Loucy (cell line): Measurements from ENCODE around the gene APBA1.

Experiments used
- H2AFZ ChIP-seq: fragments of 200-600 bp; sonication (generic); 2 replicates; pipeline ENCODE4 v1.6.0; 2016; ENCODE audit warnings: antibody characterized with exemption, mild to moderate bottlenecking, low read length, moderate library complexity
- H3F3A ChIP-seq: fragments of 200-600 bp; 2 replicates; pipeline ENCODE4 v1.6.0; 2016; ENCODE audit warnings: antibody characterized with exemption, low read depth, mild to moderate bottlenecking
- H3K27me3 ChIP-seq: fragments of 200-600 bp; sonication (generic); 2 replicates; pipeline ENCODE4 v1.6.1; 2014; ENCODE audit warnings: low read length, mild to moderate bottlenecking; ENCODE audit not compliant: insufficient read depth, poor library complexity, severe bottlenecking
- H3K36me3 ChIP-seq: fragments of 200-600 bp; sonication (generic); 2 replicates; pipeline ENCODE4 v1.6.1; 2016; ENCODE audit warnings: low read length; ENCODE audit not compliant: insufficient read depth
- H3K4me1 ChIP-seq: fragments of 200-600 bp; sonication (generic); 2 replicates; pipeline ENCODE4 v1.5.1; 2014; ENCODE audit warnings: low read length, mild to moderate bottlenecking; ENCODE audit not compliant: insufficient read depth, poor library complexity, severe bottlenecking
- H3K4me2 ChIP-seq: fragments of 200-600 bp; sonication (generic); 2 replicates; pipeline ENCODE4 v1.6.0; 2014; ENCODE audit warnings: antibody characterized with exemption, low read length, low read depth, mild to moderate bottlenecking; ENCODE audit not compliant: poor library complexity, severe bottlenecking
- H3K4me3 ChIP-seq: fragments of 200-600 bp; sonication (generic); 2 replicates; pipeline ENCODE4 v1.5.1; 2014; ENCODE audit warnings: low read length, mild to moderate bottlenecking, mixed read lengths; ENCODE audit not compliant: poor library complexity, severe bottlenecking
- H3K79me2 ChIP-seq: fragments of 200-600 bp; sonication (generic); 2 replicates; pipeline ENCODE4 v1.6.1; 2014; ENCODE audit warnings: low read length; ENCODE audit not compliant: insufficient read depth
- H3K9ac ChIP-seq: fragments of 200-600 bp; sonication (generic); 2 replicates; pipeline ENCODE4 v1.6.0; 2014; ENCODE audit warnings: mild to moderate bottlenecking, low read depth, low read length, moderate library complexity; ENCODE audit not compliant: poor library complexity, severe bottlenecking
- H3K9me2 ChIP-seq: fragments of 200-600 bp; sonication (generic); replicated peaks from 2 replicates; pipeline ENCODE4 v1.6.1; 2016; ENCODE audit warnings: low read depth, low read length, mixed read lengths
- H3K9me3 ChIP-seq: fragments of 200-600 bp; sonication (generic); 2 replicates; pipeline ENCODE4 v1.6.1; 2014; ENCODE audit warnings: mild to moderate bottlenecking, antibody characterized with exemption, low read length, low read depth; ENCODE audit not compliant: insufficient read depth
- H4K20me1 ChIP-seq: fragments of 200-600 bp; sonication (generic); 2 replicates; pipeline ENCODE4 v1.6.0; 2014; ENCODE audit warnings: antibody characterized with exemption, low read length, mild to moderate bottlenecking; ENCODE audit not compliant: insufficient read depth, poor library complexity, severe bottlenecking
- CTCF ChIP-seq: fragments of 200-600 bp; sonication (generic); conservative IDR thresholded peaks from 2 replicates; pipeline ENCODE4 v1.5.1; 2014; ENCODE audit warnings: mild to moderate bottlenecking, antibody characterized with exemption, low read length
- EZH2phosphoT487 ChIP-seq: fragments of 200-600 bp; IDR thresholded peaks from 2 replicates; pipeline ENCODE4 v1.6.1; 2018; ENCODE audit warnings: antibody characterized with exemption, mild to moderate bottlenecking, moderate library complexity, borderline replicate concordance

The APBA1 gene

DNA sequence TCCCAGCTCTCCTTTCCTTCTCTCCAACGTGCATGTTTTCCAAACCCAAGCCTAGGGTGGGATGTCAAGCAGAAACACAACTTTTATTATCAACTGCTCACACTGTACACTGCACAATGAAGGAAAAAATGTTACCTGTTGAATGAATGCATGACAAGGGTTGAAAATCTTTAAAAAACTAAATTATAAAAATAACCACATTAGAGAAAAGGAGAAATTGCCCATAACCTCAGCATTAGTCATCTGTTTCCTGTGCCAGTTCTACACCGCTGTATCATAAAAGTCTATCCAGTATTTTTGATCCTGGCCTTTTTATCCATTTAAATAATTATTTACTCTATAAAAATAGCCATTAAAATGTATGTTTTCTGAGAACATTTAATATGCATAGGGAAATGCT, 101.1 kb downstream of the APBA1 start:
- H3K9me3 ChIP-seq: no peaks in the 10 kb centered on the region
- no peaks in the 10 kb centered on the region for H3K9me2 ChIP-seq
- no peaks in the 10 kb centered on the region for H3F3A ChIP-seq
- no peaks in the 10 kb centered on the region for H3K79me2 ChIP-seq
- H3K4me3 ChIP-seq: no peak overlapping the region
- H3K4me1 ChIP-seq: peaks cover 24% of the 10 kb centered on the region
- no peak overlapping the region for H3K9ac ChIP-seq
- no peak overlapping the region for H2AFZ ChIP-seq
- H3K4me2 ChIP-seq: peak overlapping the region; percentile 20
- H3K27me3 ChIP-seq: no peaks in the 10 kb centered on the region
- H4K20me1 ChIP-seq: no peaks in the 10 kb centered on the region
- TF ChIP-seq CTCF (no peak), EZH2phosphoT487 (no peak)
- no peaks in the 10 kb centered on the region for H3K36me3 ChIP-seq

DNA sequence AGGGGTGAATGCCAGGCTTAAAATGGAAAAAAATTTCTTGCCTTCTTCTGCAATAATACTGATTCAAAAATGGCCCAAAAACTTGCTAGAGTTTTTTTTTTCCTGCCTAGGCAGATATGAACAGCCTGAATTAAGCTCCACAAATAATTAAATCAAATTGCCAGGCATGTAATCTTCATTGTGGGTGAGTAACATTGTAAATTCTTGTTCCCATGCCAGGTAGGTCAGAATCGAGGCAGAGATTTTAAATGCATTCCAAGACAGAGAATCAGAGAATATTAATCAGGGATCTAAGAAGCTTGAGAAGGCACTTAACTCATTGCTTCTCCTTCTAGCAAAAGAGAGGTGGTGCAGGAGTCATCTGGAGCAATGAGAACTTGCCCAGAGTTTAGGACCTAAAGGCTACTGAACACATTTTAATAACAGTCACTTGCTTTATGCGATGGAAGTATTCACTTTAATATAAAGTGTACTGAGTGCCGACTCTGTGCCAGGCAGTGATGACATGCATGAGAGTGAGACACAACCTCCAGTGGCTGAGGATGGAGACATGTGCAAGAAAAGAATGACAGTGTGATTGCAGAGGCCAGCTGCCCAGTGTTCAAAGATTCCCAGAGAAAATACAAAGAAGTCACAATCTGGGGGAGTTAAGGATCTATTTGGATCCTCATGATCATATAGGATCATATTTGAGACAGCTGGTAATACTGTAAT, 102.3 kb downstream of the APBA1 start:
- no peak overlapping the region for H3K4me2 ChIP-seq

DNA sequence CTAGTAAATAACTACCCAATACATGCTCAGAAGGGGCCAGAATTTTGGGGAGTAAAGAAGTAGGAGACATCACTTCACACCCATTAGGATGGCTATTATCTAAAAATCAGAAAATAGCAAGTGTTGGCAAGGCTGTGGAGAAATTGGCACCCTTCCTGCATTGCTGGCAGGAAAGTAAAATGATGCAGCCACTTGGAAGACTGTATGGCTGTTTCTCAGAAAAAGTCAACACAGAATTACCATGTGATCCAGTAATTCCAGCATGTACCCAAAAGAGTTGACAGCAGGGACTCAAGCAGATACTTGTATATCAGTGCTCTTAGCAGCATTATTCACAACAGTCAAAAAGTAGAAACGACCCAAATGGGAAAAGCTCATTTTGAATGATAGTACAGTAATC, 107.6 kb downstream of the APBA1 start:
- H3K9ac ChIP-seq: no peak overlapping the region
- TF ChIP-seq CTCF (no peak), EZH2phosphoT487 (no peak)
- peaks cover 3% of the 10 kb centered on the region for H3K4me1 ChIP-seq
- no peak overlapping the region for H3K4me3 ChIP-seq
- no peak overlapping the region for H2AFZ ChIP-seq
- H3K27me3 ChIP-seq: no peaks in the 10 kb centered on the region
- H3K36me3 ChIP-seq: no peaks in the 10 kb centered on the region
- H3K9me3 ChIP-seq: no peaks in the 10 kb centered on the region
- H3F3A ChIP-seq: no peaks in the 10 kb centered on the region
- no peaks in the 10 kb centered on the region for H3K9me2 ChIP-seq
- no peak overlapping the region for H3K4me2 ChIP-seq
- no peaks in the 10 kb centered on the region for H3K79me2 ChIP-seq
- no peaks in the 10 kb centered on the region for H4K20me1 ChIP-seq

More for the DNA sequence above, 102.3 kb downstream of the APBA1 start:
- Histone ChIP-seq H3K4me3 (no peak overlapping the region), H3K36me3 (no peaks in the 10 kb centered on the region), H3K79me2 (no peaks in the 10 kb centered on the region), H3K9me3 (no peaks in the 10 kb centered on the region), H3K4me1 (peaks cover 24% of the 10 kb centered on the region), H2AFZ (no peak overlapping the region), H4K20me1 (no peaks in the 10 kb centered on the region), H3K27me3 (no peaks in the 10 kb centered on the region), H3K9me2 (no peaks in the 10 kb centered on the region), H3F3A (no peaks in the 10 kb centered on the region), H3K9ac (no peak overlapping the region)
- TF ChIP-seq CTCF (no peak), EZH2phosphoT487 (no peak)
